Tibial nerve (tissue), 4 donors: ENCODE results near the gene DYRK1B. TPM values are rescaled to one million over a fixed set of nuclear protein-coding genes. Genes with fewer than 3 reads are reported as not detected.
A peak's percentile ranks its signal among the peaks of the same experiment; 100 is the strongest.

Experiments used
- DNase-seq, 2 donors: peaks; one replicate each; pipeline ENCODE4 v3.0.0-alpha.2; 2019; ENCODE audit warnings: low spot score in 2 of 2
- H3K27ac ChIP-seq, 4 donors: fragments of 200-600 bp; sonication (generic) in 3 of 4; one replicate each; pipeline ENCODE4 v1.5.1; 2017 to 2019; ENCODE audit warnings: mild to moderate bottlenecking in 1 of 4
- H3K27me3 ChIP-seq, 2 donors: fragments of 200-600 bp; sonication (generic) in 1 of 2; one replicate each; pipeline versions ENCODE4 v1.5.1 to v1.6.0; 2017 to 2019
- H3K36me3 ChIP-seq, 3 donors: fragments of 200-600 bp; sonication (generic); one replicate each; pipeline ENCODE4 v1.5.1; 2018 to 2019
- H3K4me1 ChIP-seq, 4 donors: fragments of 200-600 bp; sonication (generic) in 3 of 4; one replicate each; pipeline ENCODE4 v1.5.1; 2017 to 2019
- H3K4me3 ChIP-seq, 4 donors: fragments of 200-600 bp; sonication (generic) in 3 of 4; one replicate each; pipeline ENCODE4 v1.5.1; 2017 to 2019; ENCODE audit warnings: mild to moderate bottlenecking in 1 of 4, moderate library complexity in 1 of 4
- H3K9me3 ChIP-seq, 4 donors: fragments of 200-600 bp; sonication (generic) in 3 of 4; one replicate each; pipeline ENCODE4 v1.5.1; 2017 to 2019
- EP300 ChIP-seq, 2 donors: sonication (generic); formaldehyde crosslinking; IDR thresholded peaks; one replicate each; pipeline ENCODE4 v1.6.1; 2017; ENCODE audit warnings: antibody characterized with exemption in 2 of 2, mild to moderate bottlenecking in 1 of 2
- POLR2A ChIP-seq, 2 donors: fragments of 450-650 bp; IDR thresholded peaks; one replicate each; pipeline ENCODE4 v1.6.1; 2017; ENCODE audit warnings: antibody characterized with exemption in 2 of 2, mild to moderate bottlenecking in 2 of 2, moderate library complexity in 2 of 2
- WGBS, 2 donors: methylation state at CpG; one replicate each; pipeline ENCODE4 v1.1.5; 2018; 5-methylcytosine and 5-hydroxymethylcytosine counted together
- total RNA-seq, 4 donors: library from RNA; depleted of rRNA; stranded (reverse); fragments of >200 nt; gene quantifications; one replicate each; pipeline ENCODE4 v1.1.0, GENCODE V29; 2016
- TF ChIP-seq, protein P1 (sequence below), 5 experiments: fragments of 200-600 bp in 3 of 5; fragments of 450-650 bp in 2 of 5; sonication (generic) in 3 of 5; IDR thresholded peaks; one replicate each; pipeline ENCODE4 v1.5.1; 2016 to 2019; ENCODE audit warnings: antibody characterized with exemption in 5 of 5, mild to moderate bottlenecking in 3 of 5, moderate library complexity in 2 of 5

Gene DYRK1B
- total RNA-seq, 4 donors from 2014 or later: 12.6 to 15.9 (median 13.1) TPM

DNA sequence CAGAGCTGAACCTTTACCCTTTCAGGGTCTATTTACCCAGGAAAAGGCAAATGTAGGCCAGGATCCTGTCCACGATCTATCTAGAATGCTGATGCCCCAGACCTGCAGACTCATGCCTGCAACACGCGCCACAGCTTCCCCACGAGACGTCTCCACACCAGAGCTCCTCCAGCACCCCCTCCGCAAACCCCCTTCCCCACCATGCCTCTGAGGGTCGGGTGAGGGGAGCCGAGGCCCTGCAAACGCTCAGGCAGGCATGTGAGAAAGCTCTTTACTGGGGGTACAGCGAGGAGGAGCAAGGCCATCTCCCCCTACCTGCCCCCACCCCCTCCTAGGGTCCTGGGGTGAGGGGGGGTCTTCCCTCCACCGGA, 8.9 kb downstream of the DYRK1B start:
- peaks cover 0 to 27% (median 0%) of the 10 kb centered on the region in 4 donors for H3K4me1 ChIP-seq
- no peak for DNase-seq
- H3K27me3 ChIP-seq: no peaks in the 10 kb centered on the region
- TF ChIP-seq, protein P1, sequence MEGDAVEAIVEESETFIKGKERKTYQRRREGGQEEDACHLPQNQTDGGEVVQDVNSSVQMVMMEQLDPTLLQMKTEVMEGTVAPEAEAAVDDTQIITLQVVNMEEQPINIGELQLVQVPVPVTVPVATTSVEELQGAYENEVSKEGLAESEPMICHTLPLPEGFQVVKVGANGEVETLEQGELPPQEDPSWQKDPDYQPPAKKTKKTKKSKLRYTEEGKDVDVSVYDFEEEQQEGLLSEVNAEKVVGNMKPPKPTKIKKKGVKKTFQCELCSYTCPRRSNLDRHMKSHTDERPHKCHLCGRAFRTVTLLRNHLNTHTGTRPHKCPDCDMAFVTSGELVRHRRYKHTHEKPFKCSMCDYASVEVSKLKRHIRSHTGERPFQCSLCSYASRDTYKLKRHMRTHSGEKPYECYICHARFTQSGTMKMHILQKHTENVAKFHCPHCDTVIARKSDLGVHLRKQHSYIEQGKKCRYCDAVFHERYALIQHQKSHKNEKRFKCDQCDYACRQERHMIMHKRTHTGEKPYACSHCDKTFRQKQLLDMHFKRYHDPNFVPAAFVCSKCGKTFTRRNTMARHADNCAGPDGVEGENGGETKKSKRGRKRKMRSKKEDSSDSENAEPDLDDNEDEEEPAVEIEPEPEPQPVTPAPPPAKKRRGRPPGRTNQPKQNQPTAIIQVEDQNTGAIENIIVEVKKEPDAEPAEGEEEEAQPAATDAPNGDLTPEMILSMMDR (IDR thresholded peaks at IDR 0.05): no peak
- TF ChIP-seq POLR2A (IDR thresholded peaks at IDR 0.05): no peak
- no peak for TF ChIP-seq EP300 (IDR thresholded peaks at IDR 0.05)
- no peaks in the 10 kb centered on the region for H3K9me3 ChIP-seq
- H3K4me3 ChIP-seq: peak overlapping the region in 2 of 4 donors; percentile 61 to 91
- peak overlapping the region in 3 of 4 donors; percentile 44 to 86 (median 50) for H3K27ac ChIP-seq
- WGBS, 2 donors: 71 to 77% methylated on average over 10 to 11 of the region's 11 CpGs
- peaks cover 0 to 57% (median 4%) of the 10 kb centered on the region in 3 donors for H3K36me3 ChIP-seq

DNA sequence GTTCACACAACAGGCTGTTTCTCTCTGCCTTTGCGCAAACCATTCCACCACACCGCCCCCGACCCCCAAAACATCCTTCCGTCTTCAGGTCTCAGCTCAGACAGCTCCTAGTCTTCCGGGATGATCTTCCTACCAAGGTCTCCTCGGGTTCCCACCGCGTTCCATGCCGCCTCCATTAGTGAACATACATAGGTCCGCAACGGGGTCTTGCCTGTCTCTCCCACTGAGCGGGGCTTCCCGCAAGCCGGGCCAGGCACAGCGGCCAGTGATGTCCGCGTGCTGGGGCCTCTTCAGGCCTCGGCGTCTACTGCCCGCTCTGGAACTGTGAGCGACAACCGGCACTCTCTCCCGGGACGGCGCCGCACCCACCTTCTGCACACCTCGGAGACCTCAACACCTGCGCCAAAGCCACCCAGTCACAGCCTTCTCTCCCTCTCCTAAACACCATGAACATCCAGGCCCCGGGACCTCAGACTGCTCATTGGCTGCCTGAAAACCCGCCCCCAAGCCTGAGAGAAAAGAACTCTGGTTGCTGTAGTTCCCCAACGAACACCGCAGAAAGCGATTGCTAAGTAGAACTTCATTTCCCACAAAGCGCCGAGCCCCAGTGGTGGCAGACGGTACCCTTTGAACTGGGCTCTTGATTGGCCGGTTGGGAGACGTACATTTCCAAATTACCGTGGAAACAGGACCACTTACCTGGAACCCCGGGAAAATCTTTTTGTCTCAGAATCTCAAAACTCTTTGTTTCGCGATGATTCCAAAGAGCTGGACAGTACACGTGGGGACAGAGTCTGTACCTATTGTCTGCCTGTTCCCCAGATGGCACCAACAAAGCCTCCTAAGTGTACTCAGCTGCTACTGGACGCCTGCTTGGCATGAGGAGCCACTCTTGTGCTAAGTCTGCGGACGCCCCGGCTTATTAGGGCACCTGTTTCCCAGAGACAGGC, 9.5 kb downstream of the DYRK1B start:
- H3K4me1 ChIP-seq: peaks cover 0 to 27% (median 0%) of the 10 kb centered on the region in 4 donors
- peak overlapping the region; percentile 44 to 86 (median 70) for H3K27ac ChIP-seq
- peak; percentile 83 to 91 for DNase-seq
- peak overlapping the region; percentile 54 to 91 (median 66) for H3K4me3 ChIP-seq
- WGBS, 2 donors: 4 to 13% methylated on average over 32 to 47 of the region's 47 CpGs
- no peaks in the 10 kb centered on the region for H3K27me3 ChIP-seq
- H3K9me3 ChIP-seq: no peaks in the 10 kb centered on the region
- TF ChIP-seq, protein P1 (IDR thresholded peaks at IDR 0.05): peak in 3 of 5 experiments; percentile 13 to 54 (median 30)
- peak in 1 of 2 donors; percentile 33 for TF ChIP-seq POLR2A (IDR thresholded peaks at IDR 0.05)
- TF ChIP-seq EP300 (IDR thresholded peaks at IDR 0.05): no peak
- peaks cover 0 to 52% (median 4%) of the 10 kb centered on the region in 3 donors for H3K36me3 ChIP-seq

DNA sequence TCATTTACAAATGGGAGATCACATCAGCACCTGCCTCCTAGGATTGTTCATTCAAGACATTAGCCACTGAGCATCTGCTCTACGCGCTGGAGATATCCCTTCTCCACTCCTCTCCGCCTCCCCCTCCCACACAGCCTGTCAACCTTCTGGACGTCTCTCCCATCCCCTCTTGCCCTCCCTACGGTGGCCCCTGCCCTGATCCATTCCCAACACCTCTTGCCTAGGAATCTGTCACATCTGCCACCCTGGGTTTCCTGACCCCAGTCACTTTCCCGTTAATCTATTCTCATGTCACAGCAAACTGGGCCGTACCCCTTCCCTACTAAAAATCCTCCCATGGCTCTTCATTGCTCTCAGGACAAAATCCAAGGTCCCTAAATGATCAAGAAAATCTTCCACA, 10.3 kb downstream of the DYRK1B start:
- WGBS, 2 donors: 20 to 31% methylated on average over 7 of the region's 7 CpGs
- peaks cover 0 to 27% (median 0%) of the 10 kb centered on the region in 4 donors for H3K4me1 ChIP-seq
- no peaks in the 10 kb centered on the region for H3K27me3 ChIP-seq
- H3K36me3 ChIP-seq: peaks cover 0 to 45% (median 4%) of the 10 kb centered on the region in 3 donors
- DNase-seq: no peak
- no peaks in the 10 kb centered on the region for H3K9me3 ChIP-seq
- TF ChIP-seq, protein P1 (IDR thresholded peaks at IDR 0.05): no peak
- TF ChIP-seq EP300 (IDR thresholded peaks at IDR 0.05): no peak
- no peak for TF ChIP-seq POLR2A (IDR thresholded peaks at IDR 0.05)
- H3K27ac ChIP-seq: peak overlapping the region in 3 of 4 donors; percentile 64 to 86 (median 76)
- peak overlapping the region; percentile 54 to 91 (median 66) for H3K4me3 ChIP-seq

DNA sequence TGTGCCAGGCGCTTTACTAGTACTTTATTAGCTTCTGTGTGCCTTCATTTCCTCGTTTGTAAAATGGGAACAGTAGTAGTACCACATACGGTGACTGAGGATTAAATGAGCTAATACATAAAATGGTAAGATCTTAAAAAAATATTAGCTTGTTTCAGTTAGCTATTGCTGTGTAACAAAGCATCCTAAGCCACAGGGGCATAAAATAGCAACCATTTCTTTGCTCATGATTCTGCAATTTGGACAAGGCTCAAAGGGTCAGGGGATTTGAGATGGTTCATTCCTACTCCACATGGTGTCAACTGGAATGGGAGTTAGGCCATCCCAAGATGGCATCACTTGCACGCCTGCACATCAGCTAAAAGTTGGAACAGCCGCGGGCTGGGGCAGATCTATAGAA, 13.3 kb downstream of the DYRK1B start:
- Histone ChIP-seq H3K27me3 (no peaks in the 10 kb centered on the region), H3K4me1 (peaks cover 0 to 27% (median 0%) of the 10 kb centered on the region in 4 donors), H3K36me3 (peaks cover 0 to 32% (median 0%) of the 10 kb centered on the region in 3 donors), H3K4me3 (no peak overlapping the region), H3K9me3 (no peaks in the 10 kb centered on the region), H3K27ac (no peak overlapping the region)
- DNase-seq: no peak
- no peak for TF ChIP-seq EP300 (IDR thresholded peaks at IDR 0.05)
- TF ChIP-seq, protein P1 (IDR thresholded peaks at IDR 0.05): no peak
- 92 to 95% methylated on average over 6 of the region's 6 CpGs for WGBS, 2 donors

DNA sequence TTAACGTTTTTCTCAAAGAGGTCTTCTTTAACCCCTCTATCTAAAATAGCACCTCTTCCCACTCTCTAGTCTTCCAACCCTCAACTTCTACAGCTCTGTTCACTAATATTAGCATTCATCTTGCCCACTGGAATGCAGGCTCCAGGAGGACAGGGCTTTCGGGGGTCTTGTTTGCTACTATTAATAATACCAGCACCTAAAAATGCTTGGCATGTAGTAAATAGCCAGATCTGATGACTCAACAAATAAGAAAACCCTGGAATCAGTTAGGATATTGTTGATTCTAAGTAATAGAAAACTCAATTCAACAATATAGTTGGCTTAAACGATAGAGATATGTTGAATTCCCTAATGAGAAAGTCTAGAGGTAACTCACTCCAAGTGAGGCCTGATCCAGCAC, 14.2 kb downstream of the DYRK1B start:
- Histone ChIP-seq H3K4me1 (peaks cover 0 to 20% (median 0%) of the 10 kb centered on the region in 4 donors), H3K36me3 (peaks cover 0 to 26% (median 0%) of the 10 kb centered on the region in 3 donors), H3K27ac (no peak overlapping the region), H3K27me3 (no peaks in the 10 kb centered on the region), H3K4me3 (no peak overlapping the region), H3K9me3 (no peaks in the 10 kb centered on the region)
- TF ChIP-seq POLR2A (IDR thresholded peaks at IDR 0.05) (no peak), EP300 (IDR thresholded peaks at IDR 0.05) (no peak)
- TF ChIP-seq, protein P1 (IDR thresholded peaks at IDR 0.05): no peak
- WGBS, 2 donors: 86 to 88% methylated on average over 3 of the region's 3 CpGs
- DNase-seq: no peak
